Esophagus squamous epithelium (tissue), 4 donors: ENCODE measurements around the gene CXCL3.

Experiments
- CTCF ChIP-seq, 6 experiments: fragments of 450-650 bp in 4 of 6; fragments of 200-600 bp in 2 of 6; sonication (generic) in 2 of 6; IDR thresholded peaks; one replicate each; pipeline ENCODE4 v1.5.1; 2016 to 2019; ENCODE audit warnings: antibody characterized with exemption in 6 of 6, mild to moderate bottlenecking in 4 of 6, moderate library complexity in 4 of 6
- POLR2A ChIP-seq, 4 donors: fragments of 450-650 bp; IDR thresholded peaks; one replicate each; pipeline ENCODE4 v1.6.1; 2017; ENCODE audit warnings: antibody characterized with exemption in 4 of 4, mild to moderate bottlenecking in 4 of 4, moderate library complexity in 3 of 4

- TF ChIP-seq POLR2A (IDR thresholded peaks at IDR 0.05) (no peak), CTCF (IDR thresholded peaks at IDR 0.05) (no peak)
Observed at GRCh38 chr4:74005528-74005927, 33.0 kb downstream of the CXCL3 start.
